ENCODE results near the gene ITPKC.

DNA sequence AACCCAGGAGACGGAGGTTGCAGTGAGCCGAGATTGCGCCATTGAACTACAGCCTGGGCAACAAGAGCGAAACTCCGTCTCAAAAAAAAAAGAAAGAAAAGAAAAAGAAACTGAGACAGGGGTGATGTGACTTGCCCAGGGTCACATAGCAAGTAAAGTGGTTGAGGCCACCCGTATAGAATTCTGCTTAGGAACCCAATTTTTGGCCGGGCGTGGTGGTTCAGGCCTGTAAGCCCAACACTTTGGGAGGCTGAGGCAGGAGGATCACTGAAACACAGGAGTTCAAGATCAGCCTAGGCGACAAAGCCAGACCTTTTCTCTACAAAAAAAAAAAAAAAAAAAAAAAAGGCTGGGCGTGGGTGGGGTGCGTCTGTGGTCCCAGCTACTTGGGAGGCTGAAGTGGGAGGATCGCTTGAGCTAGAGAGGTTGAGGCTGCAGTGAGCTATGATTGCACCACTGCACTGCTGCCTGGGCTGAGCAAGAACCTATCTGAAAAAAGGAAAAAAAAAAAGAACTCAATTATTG is 35.4 kb downstream of the ITPKC start:
- TF ChIP-seq, protein P1, sequence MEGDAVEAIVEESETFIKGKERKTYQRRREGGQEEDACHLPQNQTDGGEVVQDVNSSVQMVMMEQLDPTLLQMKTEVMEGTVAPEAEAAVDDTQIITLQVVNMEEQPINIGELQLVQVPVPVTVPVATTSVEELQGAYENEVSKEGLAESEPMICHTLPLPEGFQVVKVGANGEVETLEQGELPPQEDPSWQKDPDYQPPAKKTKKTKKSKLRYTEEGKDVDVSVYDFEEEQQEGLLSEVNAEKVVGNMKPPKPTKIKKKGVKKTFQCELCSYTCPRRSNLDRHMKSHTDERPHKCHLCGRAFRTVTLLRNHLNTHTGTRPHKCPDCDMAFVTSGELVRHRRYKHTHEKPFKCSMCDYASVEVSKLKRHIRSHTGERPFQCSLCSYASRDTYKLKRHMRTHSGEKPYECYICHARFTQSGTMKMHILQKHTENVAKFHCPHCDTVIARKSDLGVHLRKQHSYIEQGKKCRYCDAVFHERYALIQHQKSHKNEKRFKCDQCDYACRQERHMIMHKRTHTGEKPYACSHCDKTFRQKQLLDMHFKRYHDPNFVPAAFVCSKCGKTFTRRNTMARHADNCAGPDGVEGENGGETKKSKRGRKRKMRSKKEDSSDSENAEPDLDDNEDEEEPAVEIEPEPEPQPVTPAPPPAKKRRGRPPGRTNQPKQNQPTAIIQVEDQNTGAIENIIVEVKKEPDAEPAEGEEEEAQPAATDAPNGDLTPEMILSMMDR (conservative IDR thresholded peaks at IDR 0.05; ENCODE audit: low read length) = no peak
- TF ChIP-seq EZH2phosphoT487 (IDR thresholded peaks at IDR 0.05; ENCODE audit: borderline replicate concordance) = no peak
